Measurements from ENCODE around the gene TRPM3. TPM values are rescaled to one million over a fixed set of nuclear protein-coding genes. Genes with fewer than 3 reads are reported as not detected.
A peak's percentile ranks its signal among the peaks of the same experiment; 100 is the strongest.

Gene TRPM3
- total RNA-seq, 4 donors from 2014 or later = 2.4 to 11.1 (median 5.6) TPM

GRCh38 chr9:71096421-71097108, 24.9 kb downstream of the TRPM3 start:
- no peak overlapping the region for H3K4me3 ChIP-seq (replicated peaks in 1 of 3)
- H3K27me3 ChIP-seq = no peaks in the 10 kb centered on the region
- TF ChIP-seq CTCF (IDR thresholded peaks at IDR 0.05) = no peak
- no peak for TF ChIP-seq POLR2A (IDR thresholded peaks at IDR 0.05)
- H3K36me3 ChIP-seq = no peaks in the 10 kb centered on the region
- peak in 1 of 2 donors; percentile 3 for DNase-seq
- H3K4me1 ChIP-seq = no peaks in the 10 kb centered on the region
- H3K27ac ChIP-seq = no peak overlapping the region
- intact Hi-C loops (cut with DNase I) = no loop called here
- 57 to 70% methylated on average over 5 of the region's 5 CpGs for WGBS, 2 donors
- no peaks in the 10 kb centered on the region for H3K9me3 ChIP-seq

- intact Hi-C loops (cut with DNase I) = no loop called here
- Histone ChIP-seq H3K36me3 (no peaks in the 10 kb centered on the region), H3K4me3 (replicated peaks in 1 of 3) (no peak overlapping the region), H3K9me3 (no peaks in the 10 kb centered on the region), H3K27me3 (no peaks in the 10 kb centered on the region), H3K4me1 (no peaks in the 10 kb centered on the region), H3K27ac (no peak overlapping the region)
- WGBS, 2 donors = 75 to 79% methylated on average over 4 of the region's 4 CpGs
- TF ChIP-seq POLR2A (IDR thresholded peaks at IDR 0.05) (no peak), CTCF (IDR thresholded peaks at IDR 0.05) (no peak)
- no peak for DNase-seq
Measured at GRCh38 chr9:71094708-71095251, 26.6 kb downstream of the TRPM3 start.

- no peak for TF ChIP-seq CTCF (IDR thresholded peaks at IDR 0.05)
- TF ChIP-seq POLR2A (IDR thresholded peaks at IDR 0.05) = no peak
- Histone ChIP-seq H3K9me3 (no peaks in the 10 kb centered on the region), H3K4me3 (replicated peaks in 1 of 3) (no peak overlapping the region), H3K27me3 (no peaks in the 10 kb centered on the region), H3K36me3 (no peaks in the 10 kb centered on the region), H3K27ac (no peak overlapping the region), H3K4me1 (no peaks in the 10 kb centered on the region)
- DNase-seq = no peak
- intact Hi-C loops (cut with DNase I) = no loop called here
Measured at GRCh38 chr9:71090896-71091295, 30.5 kb downstream of the TRPM3 start.

- no peak for TF ChIP-seq POLR2A (IDR thresholded peaks at IDR 0.05)
- TF ChIP-seq CTCF (IDR thresholded peaks at IDR 0.05) = no peak
- no peak for DNase-seq
- H3K36me3 ChIP-seq = no peaks in the 10 kb centered on the region
- H3K4me1 ChIP-seq = no peaks in the 10 kb centered on the region
- no peak overlapping the region for H3K4me3 ChIP-seq (replicated peaks in 1 of 3)
- intact Hi-C loops (cut with DNase I) = no loop called here
- 96% methylated on average over 2 of the region's 2 CpGs for WGBS, 2 donors
- H3K27ac ChIP-seq = no peak overlapping the region
- no peaks in the 10 kb centered on the region for H3K27me3 ChIP-seq
- H3K9me3 ChIP-seq = no peaks in the 10 kb centered on the region
Measured at GRCh38 chr9:71079451-71079850, 42.0 kb downstream of the TRPM3 start.

- Histone ChIP-seq H3K27me3 (no peaks in the 10 kb centered on the region), H3K36me3 (no peaks in the 10 kb centered on the region), H3K27ac (no peak overlapping the region), H3K4me1 (no peaks in the 10 kb centered on the region), H3K4me3 (replicated peaks in 1 of 3) (no peak overlapping the region), H3K9me3 (no peaks in the 10 kb centered on the region)
- no peak for TF ChIP-seq CTCF (IDR thresholded peaks at IDR 0.05)
- TF ChIP-seq POLR2A (IDR thresholded peaks at IDR 0.05) = no peak
- 82 to 89% methylated on average over 6 of the region's 6 CpGs for WGBS, 2 donors
- intact Hi-C loops (cut with DNase I) = no loop called here
- no peak for DNase-seq
Measured at GRCh38 chr9:71076096-71076495, 45.3 kb downstream of the TRPM3 start.
